GM18517 (cell line): ENCODE results near the gene OR6K3.
"Not testable (repeated sequence)": the region's sequence is repeated elsewhere in the genome, so short reads cannot be mapped to it uniquely, and the experiment has no call there.

Experiments used
- ATAC-seq: cut with Tn5 transposase; IDR thresholded peaks from one replicate; pipeline ENCODE4 v1.9.1; 2021; ENCODE audit warnings: mild to moderate bottlenecking, moderate library complexity; ENCODE audit not compliant: unreplicated experiment

Gene OR6K3

GRCh38 chr1:158720620-158721019 is at the start of gene OR6K3:
Gene OR6K3, minus strand, starts transcription at chr1:158720720. Its CDS starts 2,605 bp downstream, at chr1:158718115.
- no peak for ATAC-seq

GRCh38 chr1:158754420-158754819 is 33.9 kb upstream of the OR6K3 start, which contains the start of gene OR6K6:
Gene OR6K6, plus strand, starts transcription at chr1:158754720. Its CDS starts 168 bp downstream, at chr1:158754888.
- ATAC-seq: no peak

- ATAC-seq: no peak
Measured at GRCh38 chr1:158752155-158752712, 31.7 kb upstream of the OR6K3 start.

GRCh38 chr1:158735848-158736247 is 15.3 kb upstream of the OR6K3 start:
- no peak for ATAC-seq

GRCh38 chr1:158732524-158732923 is 12.0 kb upstream of the OR6K3 start:
- ATAC-seq: no peak

GRCh38 chr1:158731707-158732106 is 11.2 kb upstream of the OR6K3 start:
- ATAC-seq: no peak

- ATAC-seq: no peak
Measured at GRCh38 chr1:158730453-158730852, 9.9 kb upstream of the OR6K3 start.

GRCh38 chr1:158728510-158729225 is 8.1 kb upstream of the OR6K3 start:
- no peak for ATAC-seq

GRCh38 chr1:158724442-158724841 is 3.9 kb upstream of the OR6K3 start:
- no peak for ATAC-seq

- ATAC-seq: no peak
Measured at GRCh38 chr1:158719664-158720063, 856 bp downstream of the OR6K3 start.

GRCh38 chr1:158717344-158717743 is 3.2 kb downstream of the OR6K3 start:
- no peak for ATAC-seq

GRCh38 chr1:158716335-158716734 is 4.2 kb downstream of the OR6K3 start:
- no peak for ATAC-seq

GRCh38 chr1:158714754-158715153 is 5.8 kb downstream of the OR6K3 start:
- ATAC-seq: no peak

GRCh38 chr1:158711098-158711497 is 9.4 kb downstream of the OR6K3 start:
- no peak for ATAC-seq

GRCh38 chr1:158706096-158706495 is 14.4 kb downstream of the OR6K3 start:
- ATAC-seq: no peak

GRCh38 chr1:158700552-158700951 is 20.0 kb downstream of the OR6K3 start, which contains the start of gene OR6K2:
Gene OR6K2, minus strand, starts transcription at chr1:158700652. Its CDS starts 0 bp downstream, at chr1:158700652.
- no peak for ATAC-seq

- no peak for ATAC-seq
Measured at GRCh38 chr1:158694596-158694995, 25.9 kb downstream of the OR6K3 start.

GRCh38 chr1:158692356-158692755 is 28.2 kb downstream of the OR6K3 start:
- ATAC-seq: no peak

GRCh38 chr1:158691907-158692306 is 28.6 kb downstream of the OR6K3 start:
- no peak for ATAC-seq

GRCh38 chr1:158691149-158691548 is 29.4 kb downstream of the OR6K3 start:
- not testable (repeated sequence) for ATAC-seq

GRCh38 chr1:158689875-158690274 is 30.6 kb downstream of the OR6K3 start:
- no peak for ATAC-seq

GRCh38 chr1:158689110-158689509 is 31.4 kb downstream of the OR6K3 start:
- ATAC-seq: no peak
